ENCODE measurements around the gene TBRG4.
A peak's percentile ranks its signal among the peaks of the same experiment; 100 is the strongest.

TBRG4 gene

DNA sequence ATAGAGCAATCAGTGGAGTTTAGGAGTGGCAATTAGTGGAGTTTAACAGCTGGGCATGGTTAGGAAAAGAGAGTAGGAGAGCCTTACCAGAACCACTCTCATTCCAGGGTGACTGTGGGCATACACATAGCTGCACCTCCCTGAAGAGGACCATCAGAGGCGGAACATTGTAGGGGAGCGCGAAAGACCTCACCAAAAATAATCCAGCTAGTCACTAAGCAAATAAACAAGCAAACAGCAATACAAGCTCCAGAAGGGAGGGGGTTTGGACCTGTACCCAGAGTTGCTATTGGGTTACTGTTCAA is 18.6 kb downstream of the TBRG4 start:
- no peak for TF ChIP-seq TEAD4 (IDR thresholded peaks at IDR 0.05)
- TF ChIP-seq, protein P1, sequence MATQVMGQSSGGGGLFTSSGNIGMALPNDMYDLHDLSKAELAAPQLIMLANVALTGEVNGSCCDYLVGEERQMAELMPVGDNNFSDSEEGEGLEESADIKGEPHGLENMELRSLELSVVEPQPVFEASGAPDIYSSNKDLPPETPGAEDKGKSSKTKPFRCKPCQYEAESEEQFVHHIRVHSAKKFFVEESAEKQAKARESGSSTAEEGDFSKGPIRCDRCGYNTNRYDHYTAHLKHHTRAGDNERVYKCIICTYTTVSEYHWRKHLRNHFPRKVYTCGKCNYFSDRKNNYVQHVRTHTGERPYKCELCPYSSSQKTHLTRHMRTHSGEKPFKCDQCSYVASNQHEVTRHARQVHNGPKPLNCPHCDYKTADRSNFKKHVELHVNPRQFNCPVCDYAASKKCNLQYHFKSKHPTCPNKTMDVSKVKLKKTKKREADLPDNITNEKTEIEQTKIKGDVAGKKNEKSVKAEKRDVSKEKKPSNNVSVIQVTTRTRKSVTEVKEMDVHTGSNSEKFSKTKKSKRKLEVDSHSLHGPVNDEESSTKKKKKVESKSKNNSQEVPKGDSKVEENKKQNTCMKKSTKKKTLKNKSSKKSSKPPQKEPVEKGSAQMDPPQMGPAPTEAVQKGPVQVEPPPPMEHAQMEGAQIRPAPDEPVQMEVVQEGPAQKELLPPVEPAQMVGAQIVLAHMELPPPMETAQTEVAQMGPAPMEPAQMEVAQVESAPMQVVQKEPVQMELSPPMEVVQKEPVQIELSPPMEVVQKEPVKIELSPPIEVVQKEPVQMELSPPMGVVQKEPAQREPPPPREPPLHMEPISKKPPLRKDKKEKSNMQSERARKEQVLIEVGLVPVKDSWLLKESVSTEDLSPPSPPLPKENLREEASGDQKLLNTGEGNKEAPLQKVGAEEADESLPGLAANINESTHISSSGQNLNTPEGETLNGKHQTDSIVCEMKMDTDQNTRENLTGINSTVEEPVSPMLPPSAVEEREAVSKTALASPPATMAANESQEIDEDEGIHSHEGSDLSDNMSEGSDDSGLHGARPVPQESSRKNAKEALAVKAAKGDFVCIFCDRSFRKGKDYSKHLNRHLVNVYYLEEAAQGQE (IDR thresholded peaks at IDR 0.05; ENCODE audit: low read depth), result no peak
- no peak for TF ChIP-seq YY1 (IDR thresholded peaks at IDR 0.05; ENCODE audit: low read depth)
- TF ChIP-seq TAF1 (IDR thresholded peaks at IDR 0.05; ENCODE audit: low read depth), result no peak
- TF ChIP-seq CREB1 (IDR thresholded peaks at IDR 0.05; ENCODE audit: low read depth), result no peak
- TF ChIP-seq, protein P2, sequence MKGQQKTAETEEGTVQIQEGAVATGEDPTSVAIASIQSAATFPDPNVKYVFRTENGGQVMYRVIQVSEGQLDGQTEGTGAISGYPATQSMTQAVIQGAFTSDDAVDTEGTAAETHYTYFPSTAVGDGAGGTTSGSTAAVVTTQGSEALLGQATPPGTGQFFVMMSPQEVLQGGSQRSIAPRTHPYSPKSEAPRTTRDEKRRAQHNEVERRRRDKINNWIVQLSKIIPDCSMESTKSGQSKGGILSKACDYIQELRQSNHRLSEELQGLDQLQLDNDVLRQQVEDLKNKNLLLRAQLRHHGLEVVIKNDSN (IDR thresholded peaks at IDR 0.05), result no peak
- no peak for TF ChIP-seq TCF12 (IDR thresholded peaks at IDR 0.05; ENCODE audit: low read depth)
- no peak for TF ChIP-seq FOXM1 (IDR thresholded peaks at IDR 0.05; ENCODE audit: borderline replicate concordance, low read depth)
- TF ChIP-seq RAD21 (IDR thresholded peaks at IDR 0.05; ENCODE audit: low read depth), result no peak
- no peak for TF ChIP-seq ZBTB7A (IDR thresholded peaks at IDR 0.05; ENCODE audit: low read depth)
- no peak for TF ChIP-seq EGR1 (IDR thresholded peaks at IDR 0.05)

GRCh38 chr7:45092100-45092930 is 19.2 kb downstream of the TBRG4 start:
- TF ChIP-seq EGR1 (IDR thresholded peaks at IDR 0.05), result no peak
- TF ChIP-seq CEBPB (IDR thresholded peaks at IDR 0.05), result no peak
- TF ChIP-seq, protein P2 (IDR thresholded peaks at IDR 0.05), result no peak
- TF ChIP-seq FOXM1 (IDR thresholded peaks at IDR 0.05; ENCODE audit: borderline replicate concordance, low read depth), result no peak

DNA sequence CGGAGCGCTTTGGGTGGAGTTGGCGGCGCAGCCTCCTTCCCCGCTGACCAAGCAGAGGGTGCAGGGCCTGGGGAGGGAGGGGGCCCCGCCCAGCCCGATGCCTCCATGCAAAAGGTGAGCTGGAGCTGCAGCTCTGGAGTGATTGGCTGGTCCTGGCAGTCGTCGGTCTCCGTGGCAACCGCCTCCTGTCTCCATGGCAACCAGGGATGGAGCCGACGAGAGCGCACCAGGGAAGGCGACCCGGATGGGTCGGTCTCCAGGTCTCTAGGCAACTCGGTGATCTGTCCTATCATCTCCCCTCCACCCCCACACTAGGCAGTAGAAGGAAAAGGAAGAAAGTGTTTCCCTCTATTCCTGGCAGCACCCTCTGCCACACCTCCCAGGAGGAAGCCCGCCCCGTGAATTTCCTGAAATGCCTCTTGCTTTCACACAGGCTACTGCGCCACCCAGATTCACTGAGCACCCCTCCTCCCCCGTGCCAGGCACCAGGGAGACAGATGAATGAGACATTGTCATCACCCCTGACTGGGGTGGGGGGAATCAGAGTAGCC is 22.1 kb downstream of the TBRG4 start:
- TF ChIP-seq, protein P3, sequence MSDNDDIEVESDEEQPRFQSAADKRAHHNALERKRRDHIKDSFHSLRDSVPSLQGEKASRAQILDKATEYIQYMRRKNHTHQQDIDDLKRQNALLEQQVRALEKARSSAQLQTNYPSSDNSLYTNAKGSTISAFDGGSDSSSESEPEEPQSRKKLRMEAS (IDR thresholded peaks at IDR 0.05), result no peak
- TF ChIP-seq, protein P1 (IDR thresholded peaks at IDR 0.05; ENCODE audit: low read depth), result no peak
- TF ChIP-seq NFIC (IDR thresholded peaks at IDR 0.05), result no peak
- no peak for TF ChIP-seq FOXM1 (IDR thresholded peaks at IDR 0.05; ENCODE audit: borderline replicate concordance, low read depth)
- no peak for TF ChIP-seq EP300 (IDR thresholded peaks at IDR 0.05; ENCODE audit: borderline replicate concordance)
- TF ChIP-seq TCF12 (IDR thresholded peaks at IDR 0.05; ENCODE audit: low read depth), result no peak
- TF ChIP-seq TAF1 (IDR thresholded peaks at IDR 0.05; ENCODE audit: low read depth), result no peak
- no peak for TF ChIP-seq CREB1 (IDR thresholded peaks at IDR 0.05; ENCODE audit: low read depth)
- TF ChIP-seq TEAD4 (IDR thresholded peaks at IDR 0.05), result no peak
- TF ChIP-seq RAD21 (IDR thresholded peaks at IDR 0.05; ENCODE audit: low read depth), result no peak
- TF ChIP-seq, protein P2 (IDR thresholded peaks at IDR 0.05), result no peak
- TF ChIP-seq CEBPB (IDR thresholded peaks at IDR 0.05), result no peak

DNA sequence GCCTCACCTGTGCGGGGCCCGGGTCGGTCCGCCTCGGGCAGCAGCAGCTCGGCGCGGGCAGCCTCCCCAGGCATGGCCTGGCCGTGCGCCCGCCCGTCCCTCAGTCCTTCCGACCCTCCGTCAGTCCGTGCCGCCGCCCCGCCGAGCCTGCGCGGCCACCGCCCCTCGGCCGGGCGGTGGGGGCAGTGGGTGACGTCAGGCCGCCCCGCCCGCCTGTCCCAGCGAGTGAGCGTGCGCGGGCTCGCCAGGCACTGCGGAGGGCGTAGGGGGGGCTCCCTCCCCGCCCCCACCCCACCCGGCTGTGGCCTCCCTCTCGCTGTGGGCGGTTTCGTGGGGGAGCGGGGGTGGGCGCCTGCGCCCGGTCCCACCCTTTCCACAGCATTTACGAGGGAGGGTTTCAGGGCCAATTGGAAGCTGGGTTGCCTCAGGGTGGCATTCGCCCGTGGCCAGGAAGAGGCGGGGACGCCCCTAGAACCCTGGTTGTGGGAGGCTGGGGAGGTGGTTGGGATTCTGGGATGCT is 22.6 kb downstream of the TBRG4 start, which contains the start of gene NACAD:
Gene NACAD, minus strand, starts transcription at position 149 of the 520 bp plus-strand sequence. Its CDS starts 75 bp downstream, at position 74.
- TF ChIP-seq ZBTB7A (IDR thresholded peaks at IDR 0.05; ENCODE audit: low read depth) (peak; percentile 85; the same call in 1 of the 2 replicates), TAF1 (IDR thresholded peaks at IDR 0.05; ENCODE audit: low read depth) (no peak; the same call in 1 of the 2 replicates), YY1 (IDR thresholded peaks at IDR 0.05; ENCODE audit: low read depth) (no peak), EGR1 (IDR thresholded peaks at IDR 0.05) (peak; percentile 41; the same call in 1 of the 2 replicates), TCF12 (IDR thresholded peaks at IDR 0.05; ENCODE audit: low read depth) (0 out of 2 replicates have a peak, but pooled peaks have one; percentile 23), NFIC (IDR thresholded peaks at IDR 0.05) (no peak)
- TF ChIP-seq, protein P3 (IDR thresholded peaks at IDR 0.05), result no peak; the same call in 1 of the 2 replicates

- no peak for TF ChIP-seq TEAD4 (IDR thresholded peaks at IDR 0.05)
- no peak for TF ChIP-seq TAF1 (IDR thresholded peaks at IDR 0.05; ENCODE audit: low read depth)
- no peak for TF ChIP-seq CREB1 (IDR thresholded peaks at IDR 0.05; ENCODE audit: low read depth)
- TF ChIP-seq EP300 (IDR thresholded peaks at IDR 0.05; ENCODE audit: borderline replicate concordance), result no peak
- TF ChIP-seq, protein P1 (IDR thresholded peaks at IDR 0.05; ENCODE audit: low read depth), result no peak
- no peak for TF ChIP-seq RAD21 (IDR thresholded peaks at IDR 0.05; ENCODE audit: low read depth)
- no peak for TF ChIP-seq ZBTB7A (IDR thresholded peaks at IDR 0.05; ENCODE audit: low read depth)
- no peak for TF ChIP-seq FOXM1 (IDR thresholded peaks at IDR 0.05; ENCODE audit: borderline replicate concordance, low read depth)
- TF ChIP-seq CEBPB (IDR thresholded peaks at IDR 0.05), result no peak
- TF ChIP-seq, protein P2 (IDR thresholded peaks at IDR 0.05), result no peak
Observed at GRCh38 chr7:45088146-45088701, 23.3 kb downstream of the TBRG4 start.
